GM21390 (cell line): ENCODE measurements around the gene MRPS30.
"Not testable (repeated sequence)": the region's sequence is repeated elsewhere in the genome, so short reads cannot be mapped to it uniquely, and the experiment has no call there.

Experiments used
- ATAC-seq: cut with Tn5 transposase; IDR thresholded peaks from one replicate; pipeline ENCODE4 v1.9.1; 2021; ENCODE audit not compliant: unreplicated experiment

MRPS30 gene

DNA sequence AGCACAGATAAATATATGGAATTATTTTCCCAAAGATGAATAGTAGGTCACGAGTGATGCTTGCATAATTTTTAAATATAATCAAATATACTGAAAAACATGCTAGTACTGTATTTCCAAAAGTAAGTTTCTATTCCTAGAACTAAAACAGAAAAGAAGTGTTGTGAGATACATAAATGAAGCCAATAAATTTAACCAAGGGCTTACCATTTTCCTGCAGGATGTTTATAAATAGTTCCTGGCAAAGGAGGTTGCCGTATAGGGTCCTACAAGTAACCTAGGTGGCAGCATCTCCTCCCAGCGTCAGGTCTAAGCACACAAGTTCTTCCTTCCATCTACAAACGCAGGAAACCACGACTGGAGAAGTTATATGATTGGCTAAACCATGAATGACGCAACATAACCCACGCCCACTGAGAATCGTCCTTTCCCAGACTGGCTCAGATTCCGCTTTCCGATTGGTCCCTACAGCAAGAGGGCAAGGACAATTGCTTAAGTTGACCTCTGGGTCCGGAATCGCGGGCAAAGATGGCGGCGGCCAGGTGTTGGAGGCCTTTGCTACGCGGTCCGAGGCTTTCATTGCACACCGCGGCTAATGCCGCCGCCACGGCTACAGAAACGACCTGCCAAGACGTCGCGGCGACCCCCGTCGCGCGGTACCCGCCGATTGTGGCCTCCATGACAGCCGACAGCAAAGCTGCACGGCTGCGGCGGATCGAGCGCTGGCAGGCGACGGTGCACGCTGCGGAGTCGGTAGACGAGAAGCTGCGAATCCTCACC, at the start of gene MRPS30:
Gene MRPS30, plus strand, starts transcription at position 513 of the 780 bp plus-strand sequence. Its CDS starts 16 bp downstream, at position 529.
- peak; percentile 96 for ATAC-seq

DNA sequence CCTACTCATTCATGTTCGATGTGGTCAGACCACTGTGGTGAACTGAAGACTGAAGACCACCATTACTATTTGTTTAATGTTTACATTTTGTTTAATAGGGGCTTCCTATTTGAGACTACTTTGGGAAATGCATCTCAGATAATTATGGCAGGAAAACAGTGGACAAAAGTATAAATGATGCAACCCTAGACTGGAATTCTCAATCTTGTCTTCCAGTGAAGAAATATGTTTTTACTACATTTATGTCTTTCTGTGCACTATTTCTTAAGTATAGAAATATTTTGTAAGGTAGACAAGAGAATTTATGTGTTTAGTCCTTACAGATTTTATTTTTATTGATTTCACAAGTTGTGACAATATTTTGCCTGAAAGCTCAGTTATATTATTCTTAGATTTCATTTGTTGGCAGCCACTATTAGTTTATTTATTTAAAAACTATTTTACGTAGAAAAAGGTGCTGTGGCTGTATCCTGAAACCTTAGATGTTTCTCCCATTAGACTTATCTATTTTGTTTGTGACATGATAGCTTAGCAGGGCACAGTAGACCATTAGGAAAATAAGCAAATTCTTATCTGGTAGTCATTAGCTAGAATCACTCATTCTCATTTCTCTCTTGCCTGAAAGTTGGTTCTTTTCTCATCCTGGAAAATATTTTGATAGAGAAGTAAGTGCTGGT, 39.4 kb upstream of the MRPS30 start:
- no peak for ATAC-seq

DNA sequence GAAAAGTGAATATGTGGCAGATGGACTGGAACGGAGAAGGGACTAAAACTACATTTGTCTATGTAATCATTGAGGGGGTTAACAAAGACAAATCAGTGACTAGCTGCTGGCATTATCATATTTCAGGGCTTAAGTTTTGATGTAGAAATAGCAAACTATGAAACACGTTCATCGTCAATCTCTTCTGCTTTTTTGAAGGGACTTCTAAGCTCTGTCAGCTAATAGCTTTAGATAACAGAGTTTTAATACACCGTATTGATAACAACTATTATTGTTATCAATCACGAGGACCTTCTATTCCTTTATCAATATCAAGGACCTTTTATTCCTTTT, 38.9 kb upstream of the MRPS30 start:
- ATAC-seq, result no peak

DNA sequence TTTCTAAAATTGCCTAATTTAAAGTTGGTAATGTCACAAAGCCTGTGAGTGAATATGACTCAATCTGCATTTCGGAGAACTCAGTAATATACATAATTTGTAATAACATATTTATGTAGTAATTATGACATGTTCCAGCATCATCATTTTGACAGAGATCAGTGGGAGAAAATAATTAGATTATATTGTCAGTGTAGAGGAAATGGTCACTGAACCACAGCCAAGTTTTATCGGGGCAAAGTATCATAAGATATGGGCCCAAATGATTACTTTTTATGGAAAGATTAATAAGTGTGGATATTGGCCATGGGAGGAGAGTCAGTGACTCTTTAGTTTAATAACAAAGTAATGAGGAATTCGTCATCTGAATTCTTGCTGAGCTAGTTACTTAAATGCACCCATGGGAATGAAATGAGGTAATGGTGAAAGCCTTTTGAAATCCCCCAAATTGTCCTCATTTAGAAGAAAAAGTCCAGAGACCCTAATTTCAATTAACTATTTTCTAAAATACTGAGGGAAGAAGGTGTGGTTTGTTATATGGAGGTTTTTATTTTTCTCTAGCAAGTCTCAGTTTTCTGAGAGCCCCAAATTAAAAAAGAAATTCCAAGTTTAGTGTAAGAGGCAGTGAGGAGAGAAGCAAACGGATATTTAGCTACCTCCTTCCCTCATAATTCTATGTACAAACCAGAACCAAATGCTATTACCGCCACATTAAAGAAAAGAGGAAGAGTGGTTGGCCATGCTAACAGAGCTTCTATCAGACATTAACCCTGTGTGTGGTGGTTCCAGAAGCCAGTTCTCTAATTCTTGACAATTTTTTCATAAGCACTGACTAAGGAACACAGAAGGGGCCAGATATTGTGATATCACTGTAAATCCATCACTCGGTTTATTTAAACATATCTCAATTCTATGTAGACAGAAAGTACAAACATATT, 37.7 kb upstream of the MRPS30 start:
- ATAC-seq, result no peak

DNA sequence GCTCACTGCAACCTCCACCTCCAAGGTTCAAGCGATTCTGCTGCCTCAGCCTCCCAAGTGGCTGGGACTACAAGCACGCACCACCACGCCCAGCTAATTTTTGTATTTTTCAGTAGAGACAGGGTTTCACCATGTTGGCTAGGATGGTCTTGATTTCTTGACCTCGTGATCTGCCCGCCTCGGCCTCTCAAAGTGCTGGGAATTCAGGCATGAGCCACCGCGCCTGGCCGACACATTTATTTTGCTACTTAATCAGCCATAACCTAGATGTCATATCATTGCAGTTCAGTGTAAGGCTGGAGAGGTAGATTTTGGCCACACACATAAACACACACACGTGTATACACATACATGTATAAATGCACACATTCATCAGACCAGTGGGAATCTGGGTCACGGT, 36.4 kb upstream of the MRPS30 start:
- not testable (repeated sequence) for ATAC-seq

DNA sequence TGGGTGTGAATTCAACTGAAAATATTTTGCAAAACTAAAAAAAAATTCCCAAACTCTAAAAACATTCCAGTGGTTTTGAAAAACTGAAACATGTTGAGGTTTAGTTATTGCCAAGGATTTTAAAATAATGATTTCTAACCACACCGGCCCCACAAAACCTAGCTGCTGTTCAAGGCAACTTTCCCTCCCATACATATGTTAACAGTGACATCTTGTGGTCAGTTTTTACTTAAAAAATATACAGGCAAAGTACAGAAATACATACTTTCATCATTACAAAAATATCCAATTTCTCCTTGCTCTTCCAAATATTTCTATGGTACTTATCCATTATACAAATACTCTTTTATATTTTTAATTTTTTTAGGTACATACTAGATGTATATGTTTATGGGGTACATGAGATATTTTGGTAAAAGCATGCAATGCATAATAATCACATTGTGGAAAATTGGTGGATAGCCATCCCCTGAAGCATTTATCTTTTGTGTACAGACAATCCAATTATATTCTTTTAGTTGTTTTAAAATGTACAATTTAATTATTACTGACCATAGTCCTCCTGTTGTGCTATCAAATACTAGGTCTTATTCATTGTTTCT, 34.4 kb upstream of the MRPS30 start:
- ATAC-seq, result peak; percentile 66

DNA sequence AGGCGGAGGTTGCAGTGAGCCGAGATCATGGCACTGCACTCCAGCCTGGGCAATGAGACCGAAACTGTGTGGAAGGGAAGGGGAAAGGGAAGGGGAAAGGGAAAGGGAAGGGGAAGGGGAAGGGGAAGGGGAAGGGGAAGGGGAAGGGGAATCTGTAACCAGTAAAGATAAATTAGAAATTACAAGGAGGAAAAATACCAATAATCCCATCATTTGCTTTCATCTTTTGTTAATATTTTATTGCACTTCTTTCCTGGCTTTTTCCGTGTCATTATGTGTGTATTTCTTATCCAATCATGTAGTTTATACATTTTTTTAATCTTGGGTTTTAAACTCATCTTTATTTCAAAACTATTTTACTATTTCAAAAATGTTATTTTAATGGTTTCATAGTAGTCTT, 29.6 kb upstream of the MRPS30 start:
- ATAC-seq, result no peak

DNA sequence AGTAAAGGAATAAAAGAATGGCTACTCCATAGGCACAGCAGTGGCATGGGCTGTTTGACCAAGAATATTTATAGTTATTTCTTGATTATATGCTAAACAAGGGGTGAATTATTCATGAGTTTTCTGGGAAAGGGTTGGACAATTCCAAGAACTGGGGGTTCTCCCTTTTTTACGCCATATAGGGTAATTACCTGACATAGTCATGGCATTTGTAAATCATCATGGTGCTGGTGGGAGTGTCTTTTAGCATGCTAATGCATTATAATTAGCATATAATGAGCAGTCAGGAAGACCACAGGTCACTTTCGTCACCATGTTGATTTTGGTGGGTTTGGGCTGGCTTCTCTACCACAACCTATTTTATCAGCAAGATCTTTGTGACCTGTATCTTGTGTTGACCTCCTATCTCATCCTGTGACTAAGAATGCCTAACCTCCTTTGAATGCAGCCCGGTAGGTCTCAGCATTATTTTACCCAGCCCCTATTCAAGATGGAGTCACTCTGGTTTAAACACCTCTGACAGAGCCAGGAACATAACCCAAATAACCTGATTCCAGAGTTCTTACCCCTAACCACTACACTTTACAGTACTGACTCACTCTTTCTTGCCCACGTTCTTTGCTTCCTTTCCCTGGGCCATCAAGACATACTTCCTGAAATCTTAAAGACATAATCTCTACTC, 25.0 kb upstream of the MRPS30 start:
- no peak for ATAC-seq

DNA sequence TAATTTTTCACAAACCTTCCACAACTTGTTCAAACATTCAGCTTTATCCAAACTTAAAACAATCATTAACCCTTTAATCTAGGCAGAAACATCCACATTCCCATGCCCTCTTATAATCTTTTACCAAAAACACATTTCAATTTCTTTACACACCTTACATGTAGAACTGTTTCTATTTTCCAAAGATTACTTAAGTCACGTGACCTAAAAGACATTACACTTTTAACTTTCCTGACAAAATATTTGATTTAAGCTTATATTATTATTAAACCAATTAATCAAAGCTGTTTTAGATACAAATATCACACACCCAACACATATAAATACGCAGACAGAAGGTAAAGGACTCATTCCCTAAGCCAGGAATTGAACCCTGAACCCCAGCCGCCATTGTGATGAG, 21.0 kb upstream of the MRPS30 start:
- no peak for ATAC-seq

DNA sequence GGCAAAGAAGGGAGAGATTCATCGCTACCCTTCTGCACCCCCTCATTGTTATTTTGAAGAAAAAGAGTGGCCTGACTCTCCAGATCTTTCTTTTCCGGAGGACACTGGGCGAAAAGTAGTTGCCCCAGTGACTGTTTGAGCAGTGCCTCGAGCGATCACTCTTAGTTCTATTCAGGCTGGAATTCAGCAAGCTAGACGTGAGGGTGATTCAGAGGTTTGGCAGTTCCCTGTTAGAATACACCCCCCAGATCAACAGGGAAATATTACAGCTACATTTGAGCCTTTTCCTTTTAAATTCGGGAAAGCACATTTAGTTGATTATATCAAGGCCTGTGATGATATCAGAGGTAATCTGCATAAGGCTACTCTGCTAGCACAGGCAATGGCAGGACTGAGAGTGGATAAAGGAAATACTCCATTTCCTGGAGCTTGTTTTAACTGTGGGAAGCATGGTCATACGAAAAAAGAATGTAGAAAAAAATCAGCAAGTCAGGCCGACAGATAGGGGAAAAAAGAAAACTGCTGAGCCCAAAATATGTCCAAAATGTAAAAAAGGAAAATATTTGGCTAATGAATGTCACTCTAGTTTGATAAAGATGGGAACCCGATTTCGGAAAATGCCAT, 19.3 kb upstream of the MRPS30 start:
- not testable (repeated sequence) for ATAC-seq

DNA sequence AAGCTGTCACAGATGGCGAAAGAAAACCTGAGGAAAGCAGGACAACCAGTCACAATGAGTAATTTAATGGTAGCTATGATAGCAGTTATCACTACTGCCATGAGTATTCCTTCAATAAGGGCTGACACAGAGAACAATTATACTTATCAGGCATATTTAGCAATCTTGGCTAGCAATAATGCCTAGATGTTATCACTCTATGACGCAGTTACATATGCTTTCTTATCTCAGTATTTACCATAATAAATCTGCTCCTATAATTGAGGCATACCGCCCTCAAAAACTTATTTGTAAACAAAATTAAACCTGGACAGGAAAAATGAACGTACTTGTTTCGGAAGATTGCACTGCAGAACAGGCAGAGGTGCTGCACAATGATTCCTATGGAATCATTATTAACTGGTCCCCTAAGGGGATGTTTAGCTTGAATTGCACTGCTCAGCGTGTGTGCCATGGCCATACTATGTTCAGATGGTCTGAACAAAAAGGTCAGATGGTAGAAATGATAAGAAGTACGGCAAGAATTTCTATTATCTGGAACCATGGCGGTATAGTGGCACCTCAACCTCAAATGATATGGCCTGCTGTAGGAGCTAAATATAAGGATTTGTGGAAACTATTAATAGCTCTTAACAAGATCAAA, 16.6 kb upstream of the MRPS30 start:
- ATAC-seq, result not testable (repeated sequence)

DNA sequence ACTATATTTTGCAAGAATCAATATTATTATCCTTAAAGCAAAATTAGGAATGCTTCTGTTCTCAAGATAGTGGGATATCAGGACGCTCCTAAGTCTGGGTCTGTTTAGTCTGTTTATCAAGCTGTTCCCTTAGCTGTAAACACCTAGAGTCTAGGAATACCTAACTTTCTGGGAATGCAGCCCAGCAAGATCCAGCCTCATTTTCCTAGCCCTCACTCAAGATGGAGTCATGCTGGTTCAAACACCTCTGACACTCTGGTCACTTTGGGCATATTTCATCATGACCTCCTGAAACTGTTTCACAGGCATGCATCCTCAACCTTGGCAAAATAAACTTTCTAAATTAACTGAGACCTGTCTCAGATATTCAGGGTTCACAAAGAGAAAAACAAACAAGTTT, 14.4 kb upstream of the MRPS30 start:
- ATAC-seq, result no peak

DNA sequence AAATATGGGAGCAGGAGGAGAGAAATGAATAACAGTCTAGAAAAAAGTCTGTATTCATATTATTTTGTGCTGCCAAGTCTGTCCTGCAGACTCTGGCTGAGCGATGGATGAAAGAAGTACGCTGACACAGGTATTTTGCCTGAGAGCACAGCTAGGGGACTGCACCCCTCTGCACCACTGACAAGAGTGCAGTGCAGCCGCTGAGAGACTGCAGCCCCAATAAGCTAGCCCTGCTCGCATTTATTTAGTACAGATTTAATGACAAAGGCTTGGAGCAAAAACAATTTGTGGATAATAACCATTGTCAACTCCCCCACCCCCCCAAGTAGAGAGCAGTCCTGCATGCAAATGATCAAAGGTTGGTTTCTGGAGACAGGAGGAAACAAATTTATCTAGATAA, 13.3 kb upstream of the MRPS30 start:
- no peak for ATAC-seq

DNA sequence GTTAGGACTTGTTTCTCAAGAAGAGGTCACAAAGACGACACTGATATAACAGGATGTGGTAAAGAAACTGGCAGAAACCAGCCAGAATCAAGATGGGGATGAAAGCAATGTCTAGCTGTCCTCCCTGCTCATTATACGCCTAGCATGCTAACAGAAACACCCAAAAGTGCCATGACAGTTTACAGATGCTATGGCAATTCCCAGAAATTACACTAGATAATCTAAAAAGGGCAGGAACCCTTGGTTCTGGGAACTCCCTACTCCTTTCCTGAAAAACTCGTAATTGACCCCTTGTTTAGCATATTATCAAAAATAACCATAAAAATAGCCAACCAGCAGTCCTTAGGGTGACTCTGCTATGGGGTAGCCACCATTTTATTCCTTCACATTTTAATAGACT, 10.9 kb upstream of the MRPS30 start:
- ATAC-seq, result no peak

DNA sequence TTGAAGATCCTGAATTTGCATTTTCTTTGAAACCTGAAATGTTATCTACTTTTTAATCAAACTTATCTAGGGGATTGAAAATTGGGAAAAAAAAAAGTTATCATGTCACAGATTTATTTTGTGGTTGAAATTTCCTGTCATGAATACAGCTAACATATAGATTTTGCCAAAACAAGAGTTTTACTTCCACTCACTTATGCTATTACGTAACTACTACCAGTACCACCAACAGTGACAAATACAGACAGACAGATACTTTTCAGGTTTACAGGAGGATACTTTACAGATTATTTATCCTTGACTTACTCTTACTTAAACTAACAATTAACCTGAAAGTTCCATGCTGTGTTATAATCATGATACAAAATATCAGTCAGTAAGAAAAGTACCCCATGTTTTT, 6.8 kb upstream of the MRPS30 start:
- no peak for ATAC-seq

DNA sequence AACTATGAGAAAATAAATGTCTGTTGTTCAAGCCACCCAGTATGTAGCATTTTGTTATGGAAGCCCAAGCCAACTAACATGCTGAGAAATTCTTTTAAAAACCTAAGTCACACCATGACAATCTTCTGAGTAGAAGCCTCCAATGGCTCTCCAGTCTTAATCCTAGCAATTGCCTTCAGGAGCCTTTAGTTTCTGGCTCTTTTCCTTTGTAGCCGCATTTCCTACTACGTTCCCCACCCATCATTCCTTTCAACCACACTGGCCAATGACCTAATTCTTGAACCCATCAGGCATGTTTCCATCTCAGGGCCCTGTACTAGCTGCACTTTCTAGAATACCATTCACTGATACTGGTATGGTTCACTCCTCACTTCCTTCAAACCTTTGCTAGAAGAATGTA, 2.1 kb upstream of the MRPS30 start:
- no peak for ATAC-seq

DNA sequence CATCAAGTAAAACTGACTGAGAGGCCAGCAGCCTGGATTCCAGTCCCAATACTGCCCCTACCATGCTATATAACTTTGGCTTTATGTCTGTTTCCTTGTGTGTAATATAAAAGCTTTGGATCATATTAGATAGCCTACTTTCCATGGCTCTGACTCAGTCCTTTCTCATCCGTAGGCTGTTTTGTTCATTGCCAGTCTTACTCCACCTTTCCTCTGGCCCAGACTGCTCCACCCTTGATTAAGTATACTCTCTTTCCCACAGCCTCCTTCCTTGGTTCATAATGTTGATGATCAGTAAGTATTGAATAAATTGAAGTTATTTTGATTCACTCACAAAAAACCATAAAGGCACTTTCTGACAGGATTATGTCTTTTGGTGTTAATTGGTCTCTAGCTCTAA, 1.5 kb upstream of the MRPS30 start:
- ATAC-seq, result no peak

DNA sequence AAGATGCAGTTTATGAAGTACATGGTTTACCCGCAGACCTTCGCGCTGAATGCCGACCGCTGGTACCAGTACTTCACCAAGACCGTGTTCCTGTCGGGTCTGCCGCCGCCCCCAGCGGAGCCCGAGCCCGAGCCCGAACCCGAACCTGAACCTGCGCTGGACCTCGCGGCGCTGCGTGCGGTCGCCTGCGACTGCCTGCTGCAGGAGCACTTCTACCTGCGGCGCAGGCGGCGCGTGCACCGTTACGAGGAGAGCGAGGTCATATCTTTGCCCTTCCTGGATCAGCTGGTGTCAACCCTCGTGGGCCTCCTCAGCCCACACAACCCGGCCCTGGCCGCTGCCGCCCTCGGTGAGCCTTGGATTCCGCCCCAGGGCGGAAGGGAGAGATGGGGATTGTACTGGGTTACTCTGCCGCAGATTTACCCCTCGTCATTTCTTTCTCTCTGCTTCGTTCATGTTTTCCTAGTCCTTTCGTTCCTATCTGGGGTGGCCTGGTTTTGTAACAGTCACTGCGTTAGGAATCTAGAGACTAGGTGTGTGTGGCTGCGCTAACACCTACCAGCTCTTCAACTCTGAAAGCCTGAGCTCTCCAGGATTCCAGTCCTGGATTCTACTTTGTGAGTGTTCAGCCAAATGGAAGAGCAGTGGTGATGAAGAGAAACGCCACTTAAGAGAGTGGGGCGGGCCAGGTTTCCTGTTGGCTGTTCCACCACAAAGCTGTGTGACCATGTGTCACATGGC, 638 bp downstream of the MRPS30 start:
- ATAC-seq, result peak; percentile 37

DNA sequence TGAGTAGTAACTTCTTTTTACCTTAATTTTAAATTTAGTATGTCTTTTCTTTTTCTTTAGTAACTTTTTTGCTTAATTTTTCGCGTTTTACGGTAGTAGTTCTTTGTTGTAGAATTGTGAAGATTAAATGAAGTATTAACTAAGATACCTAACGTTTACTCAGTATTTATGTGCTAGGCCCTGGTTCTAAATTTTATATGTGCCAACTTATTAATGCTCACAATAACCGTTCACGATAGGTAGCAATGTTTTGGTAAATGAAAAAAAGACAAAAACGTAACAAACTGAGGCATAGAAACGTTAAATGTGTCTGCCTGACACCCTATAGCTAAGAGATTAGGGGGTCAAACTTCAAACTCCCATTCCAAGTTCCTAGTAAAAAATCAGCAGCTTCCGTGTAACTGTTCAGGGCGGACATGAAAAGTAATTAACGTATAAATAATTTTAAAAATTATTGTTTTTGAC, 1.2 kb downstream of the MRPS30 start:
- ATAC-seq, result no peak
